Kidney epithelial cell (primary cell): Measurements from ENCODE around the gene DCBLD1. TPM values are rescaled to one million over a fixed set of nuclear protein-coding genes. Genes with fewer than 3 reads are reported as not detected.

Experiments
- DNase-seq: peaks from one replicate; pipeline ENCODE4 v3.0.0-alpha.2; 2010; ENCODE audit warnings: low read depth
- H3K27me3 ChIP-seq: 2 replicates; pipeline ENCODE4 v1.6.0; 2011; ENCODE audit warnings: low read length; ENCODE audit not compliant: control insufficient read depth, insufficient read depth
- H3K36me3 ChIP-seq: 2 replicates; pipeline ENCODE4 v1.5.1; 2011; ENCODE audit warnings: low read length; ENCODE audit not compliant: control insufficient read depth, insufficient read depth
- H3K4me3 ChIP-seq: 2 replicates; pipeline ENCODE4 v1.5.1; 2011; ENCODE audit warnings: low read depth, mild to moderate bottlenecking, control low read depth, low read length
- total RNA-seq: library from RNA; depleted of rRNA; stranded (reverse); fragments of >200 nt; gene quantifications from 2 replicates; pipeline ENCODE4 v1.2.3, GENCODE V29; 2015
- TF ChIP-seq, protein P1 (sequence below): IDR thresholded peaks from 2 replicates; pipeline ENCODE4 v1.5.1; 2011; ENCODE audit warnings: mild to moderate bottlenecking, moderate library complexity, low read length, control low read depth, inconsistent platforms; ENCODE audit not compliant: insufficient read depth, poor library complexity, severe bottlenecking

Gene DCBLD1
- total RNA-seq, 1 donor from 2014 or later, result 10.6 TPM

DNA sequence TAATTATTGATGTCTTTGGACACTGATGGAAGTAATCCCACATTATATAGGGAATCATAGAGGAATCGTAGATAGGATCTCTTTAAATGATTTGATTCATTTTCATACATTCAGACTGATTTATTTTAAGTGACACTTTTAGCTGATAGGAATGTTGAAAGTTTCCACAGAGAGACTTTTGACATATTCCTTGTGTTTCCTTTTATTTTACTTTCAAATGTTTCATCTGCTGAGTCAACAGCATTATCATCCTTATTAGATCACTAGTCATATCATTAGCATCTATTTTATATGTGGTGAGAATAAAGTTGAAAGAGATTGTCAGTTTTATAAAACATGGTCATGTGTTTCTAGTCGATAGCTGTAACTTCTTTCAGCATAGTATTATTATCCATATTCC is 13.4 kb downstream of the DCBLD1 start:
- H3K36me3 ChIP-seq, result no peaks in the 10 kb centered on the region
- TF ChIP-seq, protein P1, sequence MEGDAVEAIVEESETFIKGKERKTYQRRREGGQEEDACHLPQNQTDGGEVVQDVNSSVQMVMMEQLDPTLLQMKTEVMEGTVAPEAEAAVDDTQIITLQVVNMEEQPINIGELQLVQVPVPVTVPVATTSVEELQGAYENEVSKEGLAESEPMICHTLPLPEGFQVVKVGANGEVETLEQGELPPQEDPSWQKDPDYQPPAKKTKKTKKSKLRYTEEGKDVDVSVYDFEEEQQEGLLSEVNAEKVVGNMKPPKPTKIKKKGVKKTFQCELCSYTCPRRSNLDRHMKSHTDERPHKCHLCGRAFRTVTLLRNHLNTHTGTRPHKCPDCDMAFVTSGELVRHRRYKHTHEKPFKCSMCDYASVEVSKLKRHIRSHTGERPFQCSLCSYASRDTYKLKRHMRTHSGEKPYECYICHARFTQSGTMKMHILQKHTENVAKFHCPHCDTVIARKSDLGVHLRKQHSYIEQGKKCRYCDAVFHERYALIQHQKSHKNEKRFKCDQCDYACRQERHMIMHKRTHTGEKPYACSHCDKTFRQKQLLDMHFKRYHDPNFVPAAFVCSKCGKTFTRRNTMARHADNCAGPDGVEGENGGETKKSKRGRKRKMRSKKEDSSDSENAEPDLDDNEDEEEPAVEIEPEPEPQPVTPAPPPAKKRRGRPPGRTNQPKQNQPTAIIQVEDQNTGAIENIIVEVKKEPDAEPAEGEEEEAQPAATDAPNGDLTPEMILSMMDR, result no peak
- no peaks in the 10 kb centered on the region for H3K27me3 ChIP-seq
- H3K4me3 ChIP-seq, result no peak overlapping the region
- DNase-seq, result no peak

DNA sequence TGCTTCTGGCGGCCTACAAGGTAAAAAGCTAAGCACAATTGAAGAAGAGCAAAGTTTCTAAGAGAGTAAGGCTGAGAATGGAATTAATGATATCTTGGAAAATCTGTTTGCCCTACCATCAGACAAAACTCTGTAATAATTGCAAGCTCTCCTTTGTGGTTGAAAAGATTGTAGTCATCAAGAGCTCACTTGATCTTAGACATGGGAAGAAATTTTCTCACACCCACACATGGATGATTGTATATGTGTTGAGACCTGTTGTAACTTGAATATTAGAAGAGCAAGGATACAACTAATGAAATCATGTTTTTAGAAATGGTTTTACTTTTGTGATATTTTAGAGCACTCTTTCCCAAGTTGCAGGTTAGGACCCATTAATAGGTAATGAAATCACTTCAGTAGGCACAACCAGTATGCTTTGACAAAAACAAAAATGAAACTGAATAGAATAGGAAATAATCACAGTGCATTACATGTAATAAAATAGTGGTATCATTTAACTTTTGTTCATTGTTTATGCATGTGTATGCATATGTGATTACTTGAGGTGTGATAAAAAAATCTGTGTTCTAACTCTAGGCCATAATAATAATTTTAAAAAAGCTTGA is 14.0 kb downstream of the DCBLD1 start:
- peak; percentile 44 for DNase-seq
- no peak overlapping the region for H3K4me3 ChIP-seq

DNA sequence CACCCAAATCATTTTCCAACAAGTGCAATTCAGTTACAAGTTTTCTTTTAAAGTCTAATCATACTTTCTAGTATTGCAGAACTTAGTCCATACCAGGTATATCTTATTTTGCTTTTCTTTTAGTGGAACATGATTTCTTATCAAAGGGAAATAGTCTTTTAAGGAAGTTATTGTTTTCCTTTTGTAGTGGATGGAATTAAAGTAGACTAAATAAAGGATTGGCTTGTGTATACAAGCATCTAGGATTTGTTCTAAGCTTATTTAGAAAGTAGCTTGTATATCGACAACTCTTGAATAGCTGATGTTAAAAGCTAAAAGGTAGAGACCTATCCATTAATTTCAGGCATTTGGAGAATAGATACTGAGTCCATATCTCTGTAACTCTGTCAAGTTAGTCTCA is 14.8 kb downstream of the DCBLD1 start:
- DNase-seq, result no peak
- TF ChIP-seq, protein P1, result no peak
- H3K4me3 ChIP-seq, result no peak overlapping the region
- H3K27me3 ChIP-seq, result no peaks in the 10 kb centered on the region
- H3K36me3 ChIP-seq, result no peaks in the 10 kb centered on the region

More for the DNA sequence above, 14.0 kb downstream of the DCBLD1 start:
- H3K27me3 ChIP-seq, result no peaks in the 10 kb centered on the region
- H3K36me3 ChIP-seq, result no peaks in the 10 kb centered on the region
- TF ChIP-seq, protein P1, result no peak

DNA sequence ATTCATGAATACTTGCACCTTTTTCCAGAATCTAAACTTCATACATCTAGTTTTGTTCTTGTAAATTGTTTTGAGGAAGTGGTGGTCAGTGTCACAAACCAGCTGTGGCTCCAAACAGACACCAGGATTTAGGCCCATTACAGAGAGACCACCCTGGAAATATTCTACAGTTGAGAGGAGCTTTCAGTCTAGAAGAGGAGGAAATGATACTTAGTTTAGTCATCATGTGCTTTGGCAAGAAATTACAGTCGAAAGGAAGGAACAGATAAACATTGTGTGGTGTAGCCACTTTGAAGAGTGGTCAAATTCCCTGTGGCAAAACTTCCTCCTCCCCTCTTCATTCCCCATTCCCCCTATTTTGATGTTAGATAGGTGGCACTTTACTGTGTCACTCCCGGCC is 15.7 kb downstream of the DCBLD1 start:
- TF ChIP-seq, protein P1, result no peak
- H3K4me3 ChIP-seq, result no peak overlapping the region
- H3K27me3 ChIP-seq, result no peaks in the 10 kb centered on the region
- no peaks in the 10 kb centered on the region for H3K36me3 ChIP-seq
- peak; percentile 35 for DNase-seq

DNA sequence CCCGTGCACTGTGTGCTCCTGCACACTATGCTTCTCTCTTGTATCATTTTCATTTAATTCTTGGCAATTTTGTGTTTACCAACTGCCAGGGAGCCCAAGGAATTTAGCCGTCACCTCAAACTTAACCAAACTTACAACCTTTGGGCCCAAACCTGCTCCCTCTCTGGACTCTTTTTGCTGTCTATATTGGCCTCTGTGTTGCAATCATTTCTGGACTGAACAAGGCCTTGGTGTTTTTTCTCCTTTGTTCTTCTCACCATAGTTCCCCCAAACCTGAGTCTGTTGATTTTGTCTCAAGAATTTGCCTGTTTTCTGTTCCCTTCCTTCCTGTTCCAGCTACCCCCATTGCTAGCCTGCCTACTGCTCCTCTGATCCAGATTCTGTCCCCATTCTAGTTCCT is 19.2 kb downstream of the DCBLD1 start:
- no peaks in the 10 kb centered on the region for H3K36me3 ChIP-seq
- TF ChIP-seq, protein P1, result no peak
- no peaks in the 10 kb centered on the region for H3K27me3 ChIP-seq
- no peak for DNase-seq
- H3K4me3 ChIP-seq, result no peak overlapping the region

DNA sequence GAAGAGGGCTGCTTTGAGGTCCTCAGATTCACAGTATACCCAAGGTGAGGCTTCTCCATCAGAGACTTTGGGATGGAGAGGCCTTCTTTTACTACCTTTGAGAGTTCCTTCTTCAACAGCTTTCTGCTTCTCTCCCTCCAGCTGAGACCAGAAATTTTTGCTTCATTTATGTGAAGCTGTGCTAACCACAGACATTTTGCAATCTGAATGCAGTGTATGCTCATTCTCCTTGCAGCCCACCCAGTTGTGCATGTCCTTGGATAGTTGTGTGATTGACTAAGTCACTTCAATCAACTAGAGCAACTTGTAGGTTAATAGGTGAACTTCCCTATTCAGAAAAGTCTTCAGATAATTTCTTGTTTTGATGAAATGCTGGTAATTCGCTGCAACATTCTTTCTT is 20.1 kb downstream of the DCBLD1 start:
- no peak for DNase-seq
- H3K27me3 ChIP-seq, result no peaks in the 10 kb centered on the region
- TF ChIP-seq, protein P1, result no peak
- no peaks in the 10 kb centered on the region for H3K36me3 ChIP-seq
- no peak overlapping the region for H3K4me3 ChIP-seq
